Measurements from ENCODE around the gene LYSET. TPM values are rescaled to one million over a fixed set of nuclear protein-coding genes. Genes with fewer than 3 reads are reported as not detected.

LYSET gene
- total RNA-seq, 1 donor from 2014 or later = 21.7 TPM

- H3K9me3 Mint-ChIP-seq = no peaks in the 10 kb centered on the region
- peaks cover 4% of the 10 kb centered on the region for H3K27me3 Mint-ChIP-seq
- no peak overlapping the region for H3K4me3 Mint-ChIP-seq
- DNase-seq (ENCODE audit: extremely low spot score, unreplicated experiment) = no peak
- no peak overlapping the region for H3K27ac Mint-ChIP-seq
- TF ChIP-seq, protein P1, sequence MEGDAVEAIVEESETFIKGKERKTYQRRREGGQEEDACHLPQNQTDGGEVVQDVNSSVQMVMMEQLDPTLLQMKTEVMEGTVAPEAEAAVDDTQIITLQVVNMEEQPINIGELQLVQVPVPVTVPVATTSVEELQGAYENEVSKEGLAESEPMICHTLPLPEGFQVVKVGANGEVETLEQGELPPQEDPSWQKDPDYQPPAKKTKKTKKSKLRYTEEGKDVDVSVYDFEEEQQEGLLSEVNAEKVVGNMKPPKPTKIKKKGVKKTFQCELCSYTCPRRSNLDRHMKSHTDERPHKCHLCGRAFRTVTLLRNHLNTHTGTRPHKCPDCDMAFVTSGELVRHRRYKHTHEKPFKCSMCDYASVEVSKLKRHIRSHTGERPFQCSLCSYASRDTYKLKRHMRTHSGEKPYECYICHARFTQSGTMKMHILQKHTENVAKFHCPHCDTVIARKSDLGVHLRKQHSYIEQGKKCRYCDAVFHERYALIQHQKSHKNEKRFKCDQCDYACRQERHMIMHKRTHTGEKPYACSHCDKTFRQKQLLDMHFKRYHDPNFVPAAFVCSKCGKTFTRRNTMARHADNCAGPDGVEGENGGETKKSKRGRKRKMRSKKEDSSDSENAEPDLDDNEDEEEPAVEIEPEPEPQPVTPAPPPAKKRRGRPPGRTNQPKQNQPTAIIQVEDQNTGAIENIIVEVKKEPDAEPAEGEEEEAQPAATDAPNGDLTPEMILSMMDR (conservative IDR thresholded peaks at IDR 0.05) = no peak
- H3K36me3 Mint-ChIP-seq = no peaks in the 10 kb centered on the region
- H3K4me1 Mint-ChIP-seq (ENCODE audit: unreplicated experiment) = peaks cover 8% of the 10 kb centered on the region
Measured at GRCh38 chr14:93142854-93143652, 42.1 kb upstream of the LYSET start.

- TF ChIP-seq, protein P1 (conservative IDR thresholded peaks at IDR 0.05) = no peak
- H3K27ac Mint-ChIP-seq = no peak overlapping the region
- H3K9me3 Mint-ChIP-seq = no peaks in the 10 kb centered on the region
- no peaks in the 10 kb centered on the region for H3K27me3 Mint-ChIP-seq
- DNase-seq (ENCODE audit: extremely low spot score, unreplicated experiment) = no peak
- H3K36me3 Mint-ChIP-seq = no peaks in the 10 kb centered on the region
- H3K4me3 Mint-ChIP-seq = no peak overlapping the region
- peaks cover 12% of the 10 kb centered on the region for H3K4me1 Mint-ChIP-seq (ENCODE audit: unreplicated experiment)
Measured at GRCh38 chr14:93146119-93146518, 39.0 kb upstream of the LYSET start.

GRCh38 chr14:93148979-93149378 lies 36.1 kb upstream of the LYSET start:
- DNase-seq (ENCODE audit: extremely low spot score, unreplicated experiment) = no peak
- H3K4me3 Mint-ChIP-seq = no peak overlapping the region
- no peaks in the 10 kb centered on the region for H3K36me3 Mint-ChIP-seq
- H3K9me3 Mint-ChIP-seq = no peaks in the 10 kb centered on the region
- no peaks in the 10 kb centered on the region for H3K27me3 Mint-ChIP-seq
- peaks cover 14% of the 10 kb centered on the region for H3K4me1 Mint-ChIP-seq (ENCODE audit: unreplicated experiment)
- H3K27ac Mint-ChIP-seq = no peak overlapping the region
- TF ChIP-seq, protein P1 (conservative IDR thresholded peaks at IDR 0.05) = no peak

DNA sequence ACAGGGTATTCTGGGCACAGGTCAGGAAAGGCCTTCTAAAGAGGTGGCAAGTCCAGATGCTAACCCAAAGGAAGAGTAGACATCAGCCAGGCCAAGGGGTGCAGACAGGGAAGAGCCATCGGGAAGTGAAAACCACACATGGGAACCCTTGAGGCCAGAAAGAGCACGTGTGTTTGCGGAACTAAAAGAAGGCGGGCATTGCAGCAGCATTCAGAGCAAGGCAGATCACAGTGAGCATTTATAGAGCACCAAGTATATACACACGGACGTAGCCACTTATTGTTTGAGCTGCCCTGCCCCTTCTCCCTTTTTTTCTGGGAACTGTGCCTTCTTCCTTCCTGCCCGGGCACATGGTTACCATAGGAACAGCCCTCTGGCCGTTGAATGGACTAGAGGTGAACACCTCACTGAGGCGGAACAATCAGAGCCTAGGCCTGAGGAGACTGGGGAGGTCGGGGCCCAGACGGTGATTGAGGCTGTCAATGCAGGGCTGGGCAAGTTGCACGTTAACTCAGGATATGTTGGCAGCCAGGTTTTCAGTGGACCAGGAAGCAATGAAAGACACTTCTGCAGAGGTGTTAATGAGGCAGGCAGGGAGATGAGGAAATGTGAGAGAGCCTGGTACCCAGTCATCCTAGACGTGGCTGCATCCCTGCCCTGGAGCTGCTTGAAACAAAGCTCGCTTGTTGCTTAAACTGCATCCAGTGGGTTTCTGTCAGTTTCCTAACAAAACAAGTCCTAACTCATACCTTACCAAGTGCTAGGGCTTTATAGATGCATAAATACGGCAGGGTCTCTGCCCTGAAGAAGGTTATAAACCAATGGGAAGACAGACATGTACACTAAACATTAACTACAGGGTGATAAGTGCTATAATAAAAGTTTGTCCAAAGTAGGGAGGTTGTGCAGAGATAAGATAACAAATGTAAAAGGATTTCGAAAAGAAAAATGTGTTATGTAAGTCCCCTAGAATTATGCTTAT lies 34.6 kb upstream of the LYSET start:
- TF ChIP-seq, protein P1 (conservative IDR thresholded peaks at IDR 0.05) = no peak
- no peak overlapping the region for H3K4me3 Mint-ChIP-seq
- no peaks in the 10 kb centered on the region for H3K9me3 Mint-ChIP-seq
- no peaks in the 10 kb centered on the region for H3K27me3 Mint-ChIP-seq
- peak overlapping the region; percentile 46 for H3K27ac Mint-ChIP-seq
- H3K36me3 Mint-ChIP-seq = no peaks in the 10 kb centered on the region
- peaks cover 14% of the 10 kb centered on the region for H3K4me1 Mint-ChIP-seq (ENCODE audit: unreplicated experiment)
- no peak for DNase-seq (ENCODE audit: extremely low spot score, unreplicated experiment)

DNA sequence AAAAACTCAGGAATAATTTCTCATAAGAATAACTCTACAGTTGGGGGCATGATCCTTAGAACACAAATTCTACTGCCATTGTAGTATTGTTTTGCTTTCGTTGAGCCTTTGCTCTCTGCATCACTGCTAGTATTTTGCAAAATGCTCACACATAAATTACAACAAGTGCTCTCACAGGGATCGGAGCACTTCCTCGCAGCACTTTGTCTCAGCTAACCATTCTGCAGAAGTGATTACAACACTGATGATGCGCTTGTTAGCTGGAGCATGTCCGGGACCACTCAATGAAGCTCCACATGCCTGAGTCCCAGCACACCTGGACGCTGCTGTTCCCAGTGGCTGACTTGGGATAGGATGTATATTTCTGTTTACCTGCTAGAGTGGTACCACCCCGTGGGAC lies 32.0 kb upstream of the LYSET start:
- H3K27me3 Mint-ChIP-seq = no peaks in the 10 kb centered on the region
- H3K4me3 Mint-ChIP-seq = no peak overlapping the region
- H3K4me1 Mint-ChIP-seq (ENCODE audit: unreplicated experiment) = peaks cover 14% of the 10 kb centered on the region
- TF ChIP-seq, protein P1 (conservative IDR thresholded peaks at IDR 0.05) = no peak
- no peaks in the 10 kb centered on the region for H3K9me3 Mint-ChIP-seq
- H3K36me3 Mint-ChIP-seq = no peaks in the 10 kb centered on the region
- H3K27ac Mint-ChIP-seq = no peak overlapping the region
- DNase-seq (ENCODE audit: extremely low spot score, unreplicated experiment) = no peak

Data from type B pancreatic cell (in vitro differentiated cells).